ENCODE results near the gene ARHGEF18. TPM values are rescaled to one million over a fixed set of nuclear protein-coding genes. Genes with fewer than 3 reads are reported as not detected.

The ARHGEF18 gene
- polyA plus RNA-seq = 22.7 and 33.6 TPM in 2 replicates
- polyA minus RNA-seq = 48.0 and 53.3 TPM in 2 replicates

DNA sequence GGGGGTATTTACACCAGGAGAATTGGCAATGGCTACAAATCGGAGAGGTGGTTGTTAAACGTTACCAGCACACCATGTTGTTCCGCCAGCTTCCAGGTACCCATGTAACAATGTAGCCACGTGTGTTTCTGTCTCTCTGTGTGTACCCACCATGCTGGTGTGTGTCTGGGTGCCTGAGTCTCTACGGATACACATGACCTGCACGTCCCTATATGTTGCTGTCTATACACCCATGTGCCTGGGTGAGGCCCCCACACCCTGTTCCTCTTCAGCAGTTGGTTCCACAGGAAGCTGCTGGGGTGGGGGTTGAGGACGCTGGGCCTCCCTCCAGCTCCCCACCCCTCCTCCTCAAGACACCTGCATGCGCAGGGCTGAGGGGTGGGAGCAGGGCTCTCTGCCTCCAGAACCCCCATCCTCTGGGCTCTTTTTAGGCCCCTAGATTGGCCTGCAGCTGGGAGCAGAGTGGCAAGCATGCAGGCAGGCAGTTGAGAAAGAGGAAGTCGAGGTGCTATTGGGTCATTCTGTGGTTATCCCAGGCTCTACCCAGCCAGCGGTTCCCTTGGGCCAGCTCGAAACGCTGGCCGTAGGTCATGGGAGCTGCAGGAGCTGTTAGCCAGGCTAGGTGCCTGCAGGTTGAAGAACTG lies at the start of gene ARHGEF18:
ARHGEF18 (plus strand) TSS at position 351 of the 644 bp plus-strand sequence. CDS start 13,954 bp downstream, outside the sequence.
- Histone ChIP-seq H3K27me3 (ENCODE audit: insufficient read depth, low read depth, low read length) (no peaks in the 10 kb centered on the region), H3K9ac (ENCODE audit: low read length) (no peak within 1 kb of the TSS), H3K9me3 (ENCODE audit: low read length) (peaks cover 3% of the 10 kb centered on the region), H3K4me3 (ENCODE audit: low read length) (no peak within 1 kb of the TSS), H3K27ac (ENCODE audit: low read length) (no peak within 1 kb of the TSS), H3K36me3 (ENCODE audit: insufficient read depth, low read length) (no peaks in the 10 kb centered on the region), H3K79me2 (replicated peaks; ENCODE audit: insufficient read depth, low read length) (no peaks in the 10 kb centered on the region), H4K20me1 (ENCODE audit: insufficient read depth) (no peaks in the 10 kb centered on the region), H3F3A (ENCODE audit: insufficient read depth, low read length, poor library complexity, severe bottlenecking) (no peaks in the 10 kb centered on the region), H2AFZ (ENCODE audit: low read depth, low read length) (no peak within 1 kb of the TSS), H3K9me2 (ENCODE audit: insufficient read depth, low read length) (no peaks in the 10 kb centered on the region), H3K4me2 (ENCODE audit: low read length) (no peak within 1 kb of the TSS)
- TF ChIP-seq TAF1 (IDR thresholded peaks at IDR 0.05; ENCODE audit: low read depth) = no peak
- TF ChIP-seq, protein P1, sequence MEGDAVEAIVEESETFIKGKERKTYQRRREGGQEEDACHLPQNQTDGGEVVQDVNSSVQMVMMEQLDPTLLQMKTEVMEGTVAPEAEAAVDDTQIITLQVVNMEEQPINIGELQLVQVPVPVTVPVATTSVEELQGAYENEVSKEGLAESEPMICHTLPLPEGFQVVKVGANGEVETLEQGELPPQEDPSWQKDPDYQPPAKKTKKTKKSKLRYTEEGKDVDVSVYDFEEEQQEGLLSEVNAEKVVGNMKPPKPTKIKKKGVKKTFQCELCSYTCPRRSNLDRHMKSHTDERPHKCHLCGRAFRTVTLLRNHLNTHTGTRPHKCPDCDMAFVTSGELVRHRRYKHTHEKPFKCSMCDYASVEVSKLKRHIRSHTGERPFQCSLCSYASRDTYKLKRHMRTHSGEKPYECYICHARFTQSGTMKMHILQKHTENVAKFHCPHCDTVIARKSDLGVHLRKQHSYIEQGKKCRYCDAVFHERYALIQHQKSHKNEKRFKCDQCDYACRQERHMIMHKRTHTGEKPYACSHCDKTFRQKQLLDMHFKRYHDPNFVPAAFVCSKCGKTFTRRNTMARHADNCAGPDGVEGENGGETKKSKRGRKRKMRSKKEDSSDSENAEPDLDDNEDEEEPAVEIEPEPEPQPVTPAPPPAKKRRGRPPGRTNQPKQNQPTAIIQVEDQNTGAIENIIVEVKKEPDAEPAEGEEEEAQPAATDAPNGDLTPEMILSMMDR (IDR thresholded peaks at IDR 0.05; ENCODE audit: poor library complexity, severe bottlenecking) = no peak
- TF ChIP-seq MXI1 (conservative IDR thresholded peaks at IDR 0.05; ENCODE audit: poor library complexity, severe bottlenecking) = no peak
- TF ChIP-seq SMC3 (conservative IDR thresholded peaks at IDR 0.05; ENCODE audit: poor library complexity) = no peak
- TF ChIP-seq, protein P2, sequence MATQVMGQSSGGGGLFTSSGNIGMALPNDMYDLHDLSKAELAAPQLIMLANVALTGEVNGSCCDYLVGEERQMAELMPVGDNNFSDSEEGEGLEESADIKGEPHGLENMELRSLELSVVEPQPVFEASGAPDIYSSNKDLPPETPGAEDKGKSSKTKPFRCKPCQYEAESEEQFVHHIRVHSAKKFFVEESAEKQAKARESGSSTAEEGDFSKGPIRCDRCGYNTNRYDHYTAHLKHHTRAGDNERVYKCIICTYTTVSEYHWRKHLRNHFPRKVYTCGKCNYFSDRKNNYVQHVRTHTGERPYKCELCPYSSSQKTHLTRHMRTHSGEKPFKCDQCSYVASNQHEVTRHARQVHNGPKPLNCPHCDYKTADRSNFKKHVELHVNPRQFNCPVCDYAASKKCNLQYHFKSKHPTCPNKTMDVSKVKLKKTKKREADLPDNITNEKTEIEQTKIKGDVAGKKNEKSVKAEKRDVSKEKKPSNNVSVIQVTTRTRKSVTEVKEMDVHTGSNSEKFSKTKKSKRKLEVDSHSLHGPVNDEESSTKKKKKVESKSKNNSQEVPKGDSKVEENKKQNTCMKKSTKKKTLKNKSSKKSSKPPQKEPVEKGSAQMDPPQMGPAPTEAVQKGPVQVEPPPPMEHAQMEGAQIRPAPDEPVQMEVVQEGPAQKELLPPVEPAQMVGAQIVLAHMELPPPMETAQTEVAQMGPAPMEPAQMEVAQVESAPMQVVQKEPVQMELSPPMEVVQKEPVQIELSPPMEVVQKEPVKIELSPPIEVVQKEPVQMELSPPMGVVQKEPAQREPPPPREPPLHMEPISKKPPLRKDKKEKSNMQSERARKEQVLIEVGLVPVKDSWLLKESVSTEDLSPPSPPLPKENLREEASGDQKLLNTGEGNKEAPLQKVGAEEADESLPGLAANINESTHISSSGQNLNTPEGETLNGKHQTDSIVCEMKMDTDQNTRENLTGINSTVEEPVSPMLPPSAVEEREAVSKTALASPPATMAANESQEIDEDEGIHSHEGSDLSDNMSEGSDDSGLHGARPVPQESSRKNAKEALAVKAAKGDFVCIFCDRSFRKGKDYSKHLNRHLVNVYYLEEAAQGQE (IDR thresholded peaks at IDR 0.05; ENCODE audit: borderline replicate concordance) = no peak
- no peak for TF ChIP-seq POLR2AphosphoS5 (IDR thresholded peaks at IDR 0.05)
- TF ChIP-seq RAD21 (conservative IDR thresholded peaks at IDR 0.05) = no peak
- TF ChIP-seq EP300 (conservative IDR thresholded peaks at IDR 0.05; ENCODE audit: poor library complexity, severe bottlenecking) = no peak
- no peak for TF ChIP-seq EZH2 (IDR thresholded peaks at IDR 0.05; ENCODE audit: borderline replicate concordance, insufficient read depth, low read length, poor library complexity, severe bottlenecking)

DNA sequence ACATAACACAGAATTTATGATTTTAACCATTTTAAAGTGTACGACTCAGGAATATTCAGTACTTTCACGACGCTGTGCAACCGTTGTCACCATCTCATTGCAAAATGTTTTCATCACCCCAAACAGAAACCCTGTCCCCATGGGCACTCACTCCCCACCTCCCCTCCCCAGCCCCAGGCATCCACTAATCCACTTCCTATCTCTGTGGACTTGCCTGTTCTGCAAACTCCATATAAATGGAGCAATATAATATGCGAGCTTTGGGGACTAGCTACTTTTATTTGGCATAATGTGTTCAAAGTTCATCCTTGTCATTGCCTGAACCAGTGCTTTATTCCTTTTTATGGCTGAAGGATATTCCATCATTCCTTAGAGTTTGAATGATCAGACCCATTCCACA lies 47.2 kb upstream of the ARHGEF18 start:
- no peak overlapping the region for H3K9ac ChIP-seq (ENCODE audit: low read length)
- no peak overlapping the region for H3K4me3 ChIP-seq (ENCODE audit: low read length)
- no peaks in the 10 kb centered on the region for H3F3A ChIP-seq (ENCODE audit: insufficient read depth, low read length, poor library complexity, severe bottlenecking)
- no peaks in the 10 kb centered on the region for H3K36me3 ChIP-seq (ENCODE audit: insufficient read depth, low read length)
- H2AFZ ChIP-seq (ENCODE audit: low read depth, low read length) = no peak overlapping the region
- H3K27ac ChIP-seq (ENCODE audit: low read length) = no peak overlapping the region
- no peaks in the 10 kb centered on the region for H3K9me3 ChIP-seq (ENCODE audit: low read length)
- no peaks in the 10 kb centered on the region for H3K79me2 ChIP-seq (replicated peaks; ENCODE audit: insufficient read depth, low read length)
- no peaks in the 10 kb centered on the region for H4K20me1 ChIP-seq (ENCODE audit: insufficient read depth)
- H3K9me2 ChIP-seq (ENCODE audit: insufficient read depth, low read length) = no peaks in the 10 kb centered on the region
- H3K27me3 ChIP-seq (ENCODE audit: insufficient read depth, low read depth, low read length) = no peaks in the 10 kb centered on the region
- H3K4me2 ChIP-seq (ENCODE audit: low read length) = no peak overlapping the region
- TF ChIP-seq RAD21 (conservative IDR thresholded peaks at IDR 0.05) (no peak), MXI1 (conservative IDR thresholded peaks at IDR 0.05; ENCODE audit: poor library complexity, severe bottlenecking) (no peak), TAF1 (IDR thresholded peaks at IDR 0.05; ENCODE audit: low read depth) (no peak), EP300 (conservative IDR thresholded peaks at IDR 0.05; ENCODE audit: poor library complexity, severe bottlenecking) (no peak), EZH2 (IDR thresholded peaks at IDR 0.05; ENCODE audit: borderline replicate concordance, insufficient read depth, low read length, poor library complexity, severe bottlenecking) (no peak), SMC3 (conservative IDR thresholded peaks at IDR 0.05; ENCODE audit: poor library complexity) (no peak), POLR2AphosphoS5 (IDR thresholded peaks at IDR 0.05) (no peak)
- TF ChIP-seq, protein P2 (IDR thresholded peaks at IDR 0.05; ENCODE audit: borderline replicate concordance) = no peak
- TF ChIP-seq, protein P1 (IDR thresholded peaks at IDR 0.05; ENCODE audit: poor library complexity, severe bottlenecking) = no peak
